Measurements from ENCODE around the gene ADGRD1.

Gene ADGRD1

DNA sequence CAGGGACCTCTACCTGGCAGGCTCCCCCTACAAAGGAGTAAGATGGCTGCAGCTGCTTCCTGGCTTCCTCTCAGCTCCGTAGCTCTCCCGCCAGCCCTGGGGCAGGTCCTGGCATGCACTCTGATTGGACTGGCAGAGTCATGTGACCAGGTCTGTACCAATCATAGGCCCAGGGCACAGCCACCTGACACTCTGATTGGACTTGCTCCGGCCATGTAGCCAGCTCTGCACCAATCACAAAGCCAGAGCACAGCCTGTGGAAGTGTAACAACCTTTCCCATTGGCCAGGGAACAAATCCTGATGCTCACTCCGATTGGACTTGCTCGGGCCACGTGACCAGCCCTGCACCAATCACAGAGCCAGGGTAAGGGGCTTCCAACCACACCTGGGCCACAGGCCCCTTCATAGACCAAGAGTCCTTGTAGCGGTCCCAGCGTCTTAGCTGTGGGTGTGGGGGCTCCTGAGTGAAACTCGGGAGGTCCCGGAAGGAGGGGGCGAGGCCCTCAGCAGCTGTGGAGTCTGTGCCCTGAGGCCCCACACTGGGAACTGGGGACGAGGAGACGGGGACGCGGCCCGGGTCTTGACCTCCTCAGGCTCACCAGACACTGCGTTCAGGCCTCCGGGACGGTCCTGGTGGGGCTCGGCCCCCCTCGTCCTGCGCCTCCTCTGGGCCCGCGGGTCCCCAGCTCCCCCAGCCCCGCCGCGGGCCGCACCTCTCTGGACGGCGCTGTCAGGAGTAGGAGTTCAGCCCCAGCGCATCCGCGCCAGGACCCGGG, 210.6 kb downstream of the ADGRD1 start:
- Histone ChIP-seq H3K4me2 (ENCODE audit: low read length) (no peak overlapping the region), H3K9me2 (ENCODE audit: low read depth, low read length) (no peaks in the 10 kb centered on the region), H3K4me3 (ENCODE audit: low read depth, low read length, poor library complexity, severe bottlenecking) (no peak overlapping the region), H2AFZ (ENCODE audit: low read length) (no peak overlapping the region), H4K20me1 (ENCODE audit: insufficient read depth, low read length) (no peaks in the 10 kb centered on the region), H3K9me3 (ENCODE audit: low read length) (no peaks in the 10 kb centered on the region), H3K4me1 (ENCODE audit: insufficient read depth, low read length, severe bottlenecking) (no peaks in the 10 kb centered on the region), H3K9ac (ENCODE audit: low read length) (no peak overlapping the region), H3K27me3 (ENCODE audit: insufficient read depth, low read length) (no peaks in the 10 kb centered on the region), H3K79me2 (ENCODE audit: insufficient read depth, low read length) (no peaks in the 10 kb centered on the region), H3K36me3 (ENCODE audit: insufficient read depth, low read length) (no peaks in the 10 kb centered on the region), H3F3A (ENCODE audit: insufficient read depth, low read length) (no peaks in the 10 kb centered on the region), H3K27ac (ENCODE audit: low read depth, low read length, poor library complexity, severe bottlenecking) (no peak overlapping the region)
- TF ChIP-seq CTCF (IDR thresholded peaks at IDR 0.05; ENCODE audit: low read length) (no peak), EZH2 (IDR thresholded peaks at IDR 0.05; ENCODE audit: borderline replicate concordance, low read length) (no peak)

DNA sequence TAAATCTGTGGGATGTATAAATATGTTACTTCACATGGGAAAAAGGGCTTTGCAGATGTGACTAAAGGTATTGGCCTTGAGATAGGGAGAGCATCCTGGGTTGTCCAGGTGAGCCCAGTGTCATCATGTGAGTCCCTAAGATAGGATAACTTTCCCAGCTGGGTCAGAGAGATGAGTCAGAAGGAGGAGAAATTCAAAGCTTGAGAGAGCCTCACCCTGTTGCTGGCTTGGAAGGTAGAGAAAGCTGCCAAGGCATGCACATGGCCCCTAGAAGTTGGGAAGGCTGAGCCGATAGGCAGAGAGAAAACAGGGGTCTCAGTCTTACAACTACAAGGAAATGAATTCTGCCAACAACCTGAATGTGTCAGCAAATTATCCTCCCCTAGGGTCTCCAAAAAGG, 213.0 kb downstream of the ADGRD1 start:
- Histone ChIP-seq H2AFZ (ENCODE audit: low read length) (no peak overlapping the region), H3K27ac (ENCODE audit: low read depth, low read length, poor library complexity, severe bottlenecking) (no peak overlapping the region), H3K4me3 (ENCODE audit: low read depth, low read length, poor library complexity, severe bottlenecking) (no peak overlapping the region), H3K36me3 (ENCODE audit: insufficient read depth, low read length) (no peaks in the 10 kb centered on the region), H3K4me2 (ENCODE audit: low read length) (no peak overlapping the region), H3K9me3 (ENCODE audit: low read length) (no peaks in the 10 kb centered on the region), H3K4me1 (ENCODE audit: insufficient read depth, low read length, severe bottlenecking) (no peaks in the 10 kb centered on the region), H3K79me2 (ENCODE audit: insufficient read depth, low read length) (no peaks in the 10 kb centered on the region), H4K20me1 (ENCODE audit: insufficient read depth, low read length) (no peaks in the 10 kb centered on the region), H3K27me3 (ENCODE audit: insufficient read depth, low read length) (no peaks in the 10 kb centered on the region), H3K9ac (ENCODE audit: low read length) (no peak overlapping the region), H3F3A (ENCODE audit: insufficient read depth, low read length) (no peaks in the 10 kb centered on the region), H3K9me2 (ENCODE audit: low read depth, low read length) (no peaks in the 10 kb centered on the region)
- TF ChIP-seq CTCF (IDR thresholded peaks at IDR 0.05; ENCODE audit: low read length) (no peak), EZH2 (IDR thresholded peaks at IDR 0.05; ENCODE audit: borderline replicate concordance, low read length) (no peak)

DNA sequence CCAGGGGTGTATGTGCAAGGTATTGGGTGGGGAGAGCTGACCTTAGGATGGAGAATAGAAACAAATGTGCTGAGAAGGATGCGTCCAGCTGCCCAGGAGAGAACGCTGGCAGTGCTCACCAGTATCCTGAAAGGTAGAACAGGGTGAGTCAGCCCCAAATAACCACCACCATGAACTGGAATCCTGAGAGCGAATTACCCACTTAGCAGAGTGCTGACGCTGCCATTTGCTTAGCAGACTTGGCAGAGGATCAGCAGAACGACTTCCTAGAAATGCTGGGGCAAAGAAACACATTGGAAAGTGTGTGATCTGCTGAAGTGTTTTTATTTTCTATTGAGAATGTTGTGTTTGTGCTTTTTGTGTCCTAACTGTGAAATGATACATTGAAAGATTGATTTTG, 213.6 kb downstream of the ADGRD1 start:
- no peak overlapping the region for H3K4me2 ChIP-seq (ENCODE audit: low read length)
- no peaks in the 10 kb centered on the region for H3K9me2 ChIP-seq (ENCODE audit: low read depth, low read length)
- no peak for TF ChIP-seq CTCF (IDR thresholded peaks at IDR 0.05; ENCODE audit: low read length)
- no peak for TF ChIP-seq EZH2 (IDR thresholded peaks at IDR 0.05; ENCODE audit: borderline replicate concordance, low read length)
- H3K9me3 ChIP-seq (ENCODE audit: low read length), result no peaks in the 10 kb centered on the region
- H3K4me3 ChIP-seq (ENCODE audit: low read depth, low read length, poor library complexity, severe bottlenecking), result no peak overlapping the region
- H2AFZ ChIP-seq (ENCODE audit: low read length), result no peak overlapping the region
- no peaks in the 10 kb centered on the region for H4K20me1 ChIP-seq (ENCODE audit: insufficient read depth, low read length)
- no peaks in the 10 kb centered on the region for H3F3A ChIP-seq (ENCODE audit: insufficient read depth, low read length)
- H3K27me3 ChIP-seq (ENCODE audit: insufficient read depth, low read length), result no peaks in the 10 kb centered on the region
- H3K27ac ChIP-seq (ENCODE audit: low read depth, low read length, poor library complexity, severe bottlenecking), result no peak overlapping the region
- no peak overlapping the region for H3K9ac ChIP-seq (ENCODE audit: low read length)
- no peaks in the 10 kb centered on the region for H3K79me2 ChIP-seq (ENCODE audit: insufficient read depth, low read length)
- H3K36me3 ChIP-seq (ENCODE audit: insufficient read depth, low read length), result no peaks in the 10 kb centered on the region
- H3K4me1 ChIP-seq (ENCODE audit: insufficient read depth, low read length, severe bottlenecking), result no peaks in the 10 kb centered on the region

Measured in OCI-LY1 (cell line).